ENCODE measurements around the gene PPIL4. TPM values are rescaled to one million over a fixed set of nuclear protein-coding genes. Genes with fewer than 3 reads are reported as not detected.

Gene PPIL4
- total RNA-seq, 3 donors from 2014 or later, result 34.7 to 46.0 (median 36.2) TPM

DNA sequence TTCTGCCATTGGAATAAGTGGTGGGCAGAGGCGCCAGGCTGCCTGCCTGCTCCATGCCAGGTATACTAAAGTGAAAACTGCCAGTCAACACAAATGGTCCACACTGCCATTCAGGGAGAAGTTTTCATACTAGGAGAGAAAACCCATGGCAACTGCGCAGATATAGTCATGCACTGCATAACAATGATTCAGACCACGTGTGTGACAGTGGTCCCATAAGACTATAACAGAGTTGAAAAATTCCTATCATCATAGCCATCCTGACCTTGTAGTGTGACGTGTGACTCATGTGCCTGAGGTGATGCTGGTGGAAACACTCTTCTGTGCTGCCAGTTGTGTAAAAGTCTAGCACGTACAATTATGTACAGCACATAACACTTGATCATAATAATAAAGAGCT, 86.1 kb downstream of the PPIL4 start:
- Histone ChIP-seq H3K36me3 (no peaks in the 10 kb centered on the region), H3K4me3 (no peak overlapping the region), H3K27me3 (no peaks in the 10 kb centered on the region), H3K4me1 (peaks cover under 1% of the 10 kb centered on the region in 2 donors), H3K27ac (no peak overlapping the region), H3K9me3 (no peaks in the 10 kb centered on the region)
- intact Hi-C loops (cut with DNase I; ENCODE audit: low total_unique reads), result loop anchor here (1.0 kb wide), 1 partner anchor 17 kb away; no protein-coding TSS in a partner anchor
- DNase-seq (ENCODE audit: low spot score in 2 of 2), result no peak
- no peak for TF ChIP-seq POLR2AphosphoS5 (IDR thresholded peaks at IDR 0.05)
- no peak for TF ChIP-seq POLR2A (IDR thresholded peaks at IDR 0.05)
- TF ChIP-seq, protein P1, sequence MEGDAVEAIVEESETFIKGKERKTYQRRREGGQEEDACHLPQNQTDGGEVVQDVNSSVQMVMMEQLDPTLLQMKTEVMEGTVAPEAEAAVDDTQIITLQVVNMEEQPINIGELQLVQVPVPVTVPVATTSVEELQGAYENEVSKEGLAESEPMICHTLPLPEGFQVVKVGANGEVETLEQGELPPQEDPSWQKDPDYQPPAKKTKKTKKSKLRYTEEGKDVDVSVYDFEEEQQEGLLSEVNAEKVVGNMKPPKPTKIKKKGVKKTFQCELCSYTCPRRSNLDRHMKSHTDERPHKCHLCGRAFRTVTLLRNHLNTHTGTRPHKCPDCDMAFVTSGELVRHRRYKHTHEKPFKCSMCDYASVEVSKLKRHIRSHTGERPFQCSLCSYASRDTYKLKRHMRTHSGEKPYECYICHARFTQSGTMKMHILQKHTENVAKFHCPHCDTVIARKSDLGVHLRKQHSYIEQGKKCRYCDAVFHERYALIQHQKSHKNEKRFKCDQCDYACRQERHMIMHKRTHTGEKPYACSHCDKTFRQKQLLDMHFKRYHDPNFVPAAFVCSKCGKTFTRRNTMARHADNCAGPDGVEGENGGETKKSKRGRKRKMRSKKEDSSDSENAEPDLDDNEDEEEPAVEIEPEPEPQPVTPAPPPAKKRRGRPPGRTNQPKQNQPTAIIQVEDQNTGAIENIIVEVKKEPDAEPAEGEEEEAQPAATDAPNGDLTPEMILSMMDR (IDR thresholded peaks at IDR 0.05), result no peak

- no peaks in the 10 kb centered on the region for H3K27me3 ChIP-seq
- no peaks in the 10 kb centered on the region for H3K36me3 ChIP-seq
- H3K9me3 ChIP-seq, result no peaks in the 10 kb centered on the region
- intact Hi-C loops (cut with DNase I; ENCODE audit: low total_unique reads), result no loop called here
- no peak overlapping the region for H3K4me3 ChIP-seq
- peaks cover 10% of the 10 kb centered on the region in 2 donors for H3K4me1 ChIP-seq
- TF ChIP-seq, protein P1 (IDR thresholded peaks at IDR 0.05), result no peak
- TF ChIP-seq POLR2AphosphoS5 (IDR thresholded peaks at IDR 0.05) (no peak), POLR2A (IDR thresholded peaks at IDR 0.05) (no peak)
- no peak overlapping the region for H3K27ac ChIP-seq
- no peak for DNase-seq (ENCODE audit: low spot score in 2 of 2)
Measured at GRCh38 chr6:149458806-149459205, 87.0 kb downstream of the PPIL4 start.

DNA sequence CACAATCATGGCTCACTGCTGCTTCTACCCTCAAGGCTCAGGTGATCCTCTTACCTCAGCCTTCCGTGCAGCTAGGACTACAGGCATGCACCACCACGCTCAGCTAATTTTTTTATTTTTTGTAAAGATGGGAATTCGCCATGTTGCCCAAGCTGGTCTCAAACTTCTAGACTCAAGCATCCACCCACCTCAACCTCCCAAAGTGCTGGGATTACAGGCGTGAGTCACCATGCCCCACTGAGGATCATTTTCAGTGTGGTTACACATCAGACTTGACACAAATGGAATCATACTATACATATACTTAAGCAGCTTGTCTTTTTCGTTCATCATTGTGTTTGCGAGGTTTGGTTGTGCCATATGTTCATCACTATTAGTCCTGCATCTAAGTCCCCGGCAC, 87.6 kb downstream of the PPIL4 start:
- Histone ChIP-seq H3K4me1 (peaks cover 13 to 15% of the 10 kb centered on the region in 2 donors), H3K27me3 (no peaks in the 10 kb centered on the region), H3K27ac (no peak overlapping the region), H3K4me3 (no peak overlapping the region), H3K36me3 (no peaks in the 10 kb centered on the region), H3K9me3 (no peaks in the 10 kb centered on the region)
- intact Hi-C loops (cut with DNase I; ENCODE audit: low total_unique reads), result no loop called here
- TF ChIP-seq POLR2AphosphoS5 (IDR thresholded peaks at IDR 0.05), result no peak
- TF ChIP-seq, protein P1 (IDR thresholded peaks at IDR 0.05), result no peak
- TF ChIP-seq POLR2A (IDR thresholded peaks at IDR 0.05), result no peak
- DNase-seq (ENCODE audit: low spot score in 2 of 2), result no peak

DNA sequence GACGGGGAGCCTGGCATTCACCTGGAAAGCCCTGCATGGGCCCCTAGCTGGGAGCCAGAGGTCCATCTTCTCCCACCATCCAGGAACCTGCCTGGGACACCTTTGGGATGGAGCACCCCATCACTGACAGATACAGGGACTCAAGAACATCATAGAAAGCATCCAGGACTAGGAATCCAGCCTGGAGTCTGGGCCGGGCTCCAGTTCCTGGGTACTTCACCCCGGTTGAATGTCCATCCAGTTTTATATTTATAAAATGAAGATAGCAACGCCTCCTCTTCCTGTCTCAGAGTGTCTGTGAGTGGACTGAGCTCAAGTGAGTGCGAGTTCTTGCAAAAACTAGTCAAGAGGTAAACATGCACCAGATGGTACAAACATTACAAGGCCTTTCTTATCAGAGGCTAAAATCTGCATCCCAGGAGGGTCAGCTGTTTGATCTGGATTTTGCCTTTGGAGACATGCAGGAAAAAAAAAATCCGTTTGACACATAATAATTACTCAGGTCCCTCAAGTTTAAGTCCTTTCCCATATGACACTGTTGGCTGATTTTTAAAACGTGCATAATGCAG, 88.4 kb downstream of the PPIL4 start:
- intact Hi-C loops (cut with DNase I; ENCODE audit: low total_unique reads), result no loop called here
- DNase-seq (ENCODE audit: low spot score in 2 of 2), result no peak

More for the DNA sequence above, 88.4 kb downstream of the PPIL4 start:
- no peaks in the 10 kb centered on the region for H3K27me3 ChIP-seq
- H3K4me1 ChIP-seq, result peaks cover 13 to 15% of the 10 kb centered on the region in 2 donors
- no peaks in the 10 kb centered on the region for H3K36me3 ChIP-seq
- H3K4me3 ChIP-seq, result no peak overlapping the region
- no peak overlapping the region for H3K27ac ChIP-seq
- H3K9me3 ChIP-seq, result no peaks in the 10 kb centered on the region
- TF ChIP-seq, protein P1 (IDR thresholded peaks at IDR 0.05), result no peak
- TF ChIP-seq POLR2AphosphoS5 (IDR thresholded peaks at IDR 0.05), result no peak
- no peak for TF ChIP-seq POLR2A (IDR thresholded peaks at IDR 0.05)
